Progenitor cell of endocrine pancreas (in vitro differentiated cells): ENCODE results near the gene WDR72. TPM values are rescaled to one million over a fixed set of nuclear protein-coding genes. Genes with fewer than 3 reads are reported as not detected.

ENCODE experiments used
- DNase-seq: peaks from one replicate; pipeline ENCODE4 v3.0.0; 2021; ENCODE audit warnings: low spot score; ENCODE audit not compliant: unreplicated experiment
- H3K27ac Mint-ChIP-seq: 2 replicates; pipeline ENCODE4 v1.8.0; 2021; ENCODE audit warnings: mild to moderate bottlenecking, moderate library complexity, mixed read lengths
- H3K27me3 Mint-ChIP-seq: 2 replicates; pipeline ENCODE4 v1.8.0; 2021; ENCODE audit warnings: mixed read lengths
- H3K36me3 Mint-ChIP-seq: 2 replicates; pipeline ENCODE4 v1.8.0; 2022; ENCODE audit warnings: mixed read lengths; ENCODE audit not compliant: insufficient read depth
- H3K4me1 Mint-ChIP-seq: 2 replicates; pipeline ENCODE4 v1.8.0; 2021; ENCODE audit warnings: low read depth, mixed read lengths
- H3K4me3 Mint-ChIP-seq: 2 replicates; pipeline ENCODE4 v1.8.0; 2021; ENCODE audit warnings: low read depth, mild to moderate bottlenecking, moderate library complexity, mixed read lengths
- H3K9me3 Mint-ChIP-seq: 2 replicates; pipeline ENCODE4 v1.8.0; 2021; ENCODE audit warnings: low read depth, mixed read lengths
- total RNA-seq: library from RNA; stranded (reverse); gene quantifications from 2 replicates; pipeline ENCODE4 v1.2.1, GENCODE V29; 2021
- TF ChIP-seq, protein P1 (sequence below): fragments of 200-600 bp; sonication (generic); IDR thresholded peaks from one replicate; pipeline ENCODE4 v1.5.0; 2021; ENCODE audit warnings: antibody characterized with exemption, mild to moderate bottlenecking; ENCODE audit not compliant: unreplicated experiment

Gene WDR72
- total RNA-seq, 1 donor from 2014 or later = 26.6 TPM

DNA sequence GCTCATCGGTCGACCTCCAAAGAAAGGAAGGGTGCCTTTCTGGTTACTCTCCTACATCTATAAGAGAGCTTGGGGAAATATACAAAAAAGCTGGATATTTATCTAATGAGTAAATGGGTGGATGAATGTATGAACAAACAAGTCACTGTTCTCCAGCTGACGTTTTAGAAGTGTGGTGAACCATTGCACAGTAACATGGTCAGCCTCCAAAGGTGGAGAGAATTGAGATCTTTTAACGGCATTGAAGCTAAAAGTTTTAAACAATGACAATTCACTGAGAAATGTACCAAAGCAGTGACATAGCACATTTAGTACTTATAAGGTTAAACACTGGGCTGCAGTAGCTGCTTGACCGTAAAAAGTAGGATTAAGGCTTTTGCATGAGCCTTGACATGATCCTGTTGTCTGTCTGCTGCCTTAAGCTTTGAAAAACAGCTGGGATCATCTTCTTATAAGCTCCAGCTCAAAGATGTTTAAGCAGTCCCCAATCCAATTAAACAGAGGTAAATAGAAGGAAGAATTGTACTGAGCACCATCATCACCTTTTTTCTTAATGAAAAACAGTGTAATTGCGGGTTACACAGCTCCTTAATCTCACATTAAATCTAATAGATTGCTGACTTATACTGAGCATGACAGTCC lies 222.9 kb downstream of the WDR72 start:
- Mint-ChIP-seq H3K9me3 (peaks cover 28% of the 10 kb centered on the region), H3K4me3 (no peak overlapping the region), H3K36me3 (peaks cover 33% of the 10 kb centered on the region), H3K27me3 (no peaks in the 10 kb centered on the region), H3K4me1 (peaks cover 8% of the 10 kb centered on the region), H3K27ac (no peak overlapping the region)
- no peak for DNase-seq
- TF ChIP-seq, protein P1, sequence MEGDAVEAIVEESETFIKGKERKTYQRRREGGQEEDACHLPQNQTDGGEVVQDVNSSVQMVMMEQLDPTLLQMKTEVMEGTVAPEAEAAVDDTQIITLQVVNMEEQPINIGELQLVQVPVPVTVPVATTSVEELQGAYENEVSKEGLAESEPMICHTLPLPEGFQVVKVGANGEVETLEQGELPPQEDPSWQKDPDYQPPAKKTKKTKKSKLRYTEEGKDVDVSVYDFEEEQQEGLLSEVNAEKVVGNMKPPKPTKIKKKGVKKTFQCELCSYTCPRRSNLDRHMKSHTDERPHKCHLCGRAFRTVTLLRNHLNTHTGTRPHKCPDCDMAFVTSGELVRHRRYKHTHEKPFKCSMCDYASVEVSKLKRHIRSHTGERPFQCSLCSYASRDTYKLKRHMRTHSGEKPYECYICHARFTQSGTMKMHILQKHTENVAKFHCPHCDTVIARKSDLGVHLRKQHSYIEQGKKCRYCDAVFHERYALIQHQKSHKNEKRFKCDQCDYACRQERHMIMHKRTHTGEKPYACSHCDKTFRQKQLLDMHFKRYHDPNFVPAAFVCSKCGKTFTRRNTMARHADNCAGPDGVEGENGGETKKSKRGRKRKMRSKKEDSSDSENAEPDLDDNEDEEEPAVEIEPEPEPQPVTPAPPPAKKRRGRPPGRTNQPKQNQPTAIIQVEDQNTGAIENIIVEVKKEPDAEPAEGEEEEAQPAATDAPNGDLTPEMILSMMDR = no peak

DNA sequence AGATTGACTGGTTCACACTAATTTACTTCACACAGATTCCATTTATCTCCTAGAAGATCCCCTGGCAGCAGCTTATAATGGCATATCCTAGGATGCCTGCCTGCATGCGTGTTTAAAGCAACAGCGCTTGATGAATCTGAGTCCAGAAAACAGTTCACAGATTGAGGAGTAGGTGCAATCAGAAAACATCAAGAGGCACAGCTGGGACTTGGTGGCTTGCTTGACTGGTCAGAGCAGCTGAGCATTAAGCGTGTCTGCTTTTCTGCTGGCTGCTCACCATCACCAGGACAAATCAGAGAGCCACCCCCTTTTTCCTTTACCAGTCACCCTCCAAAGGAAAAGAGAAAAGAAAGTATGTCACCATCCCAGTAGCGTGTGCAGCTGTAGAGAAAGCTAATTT lies 223.6 kb downstream of the WDR72 start:
- Mint-ChIP-seq H3K27ac (no peak overlapping the region), H3K36me3 (peaks cover 33% of the 10 kb centered on the region), H3K27me3 (no peaks in the 10 kb centered on the region), H3K4me3 (no peak overlapping the region), H3K9me3 (peaks cover 28% of the 10 kb centered on the region), H3K4me1 (peaks cover 10% of the 10 kb centered on the region)
- TF ChIP-seq, protein P1 = no peak
- DNase-seq = no peak

DNA sequence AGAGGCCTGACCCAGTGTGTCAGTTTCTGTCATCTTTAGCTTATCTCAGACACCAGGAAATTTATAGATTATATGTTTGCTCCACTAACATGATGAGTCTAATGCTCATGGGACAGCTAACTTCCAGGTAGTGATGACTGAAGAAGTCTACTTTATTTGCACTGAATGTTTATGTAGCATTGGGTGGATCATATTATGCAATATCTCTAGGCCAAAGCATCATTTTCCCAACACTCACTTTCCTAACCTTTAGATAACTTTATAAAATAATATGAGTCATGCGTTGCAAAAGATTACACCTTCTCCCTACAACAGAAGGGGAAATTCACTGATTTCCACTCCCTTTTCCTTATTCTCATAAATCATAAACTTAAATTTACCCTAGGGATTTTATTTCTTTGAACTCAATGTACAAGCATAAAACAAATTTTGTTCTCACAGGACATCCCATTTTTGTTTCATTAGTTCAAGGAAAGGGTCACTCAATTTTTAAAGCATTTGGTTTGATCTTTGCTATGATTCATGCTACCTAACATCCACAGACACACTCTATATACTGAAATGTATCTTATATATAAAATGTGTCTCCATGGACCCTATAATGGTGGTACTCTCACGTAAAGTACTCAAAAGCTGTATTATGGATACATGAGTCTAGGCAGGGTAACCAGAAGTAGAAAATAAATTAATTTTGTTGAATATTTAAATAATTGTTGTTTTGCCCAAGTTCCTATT lies 225.2 kb downstream of the WDR72 start:
- peaks cover 21% of the 10 kb centered on the region for H3K9me3 Mint-ChIP-seq
- H3K27ac Mint-ChIP-seq = no peak overlapping the region
- peaks cover 19% of the 10 kb centered on the region for H3K4me1 Mint-ChIP-seq
- H3K36me3 Mint-ChIP-seq = peaks cover 21% of the 10 kb centered on the region
- H3K27me3 Mint-ChIP-seq = no peaks in the 10 kb centered on the region
- TF ChIP-seq, protein P1 = no peak
- H3K4me3 Mint-ChIP-seq = no peak overlapping the region
- no peak for DNase-seq

DNA sequence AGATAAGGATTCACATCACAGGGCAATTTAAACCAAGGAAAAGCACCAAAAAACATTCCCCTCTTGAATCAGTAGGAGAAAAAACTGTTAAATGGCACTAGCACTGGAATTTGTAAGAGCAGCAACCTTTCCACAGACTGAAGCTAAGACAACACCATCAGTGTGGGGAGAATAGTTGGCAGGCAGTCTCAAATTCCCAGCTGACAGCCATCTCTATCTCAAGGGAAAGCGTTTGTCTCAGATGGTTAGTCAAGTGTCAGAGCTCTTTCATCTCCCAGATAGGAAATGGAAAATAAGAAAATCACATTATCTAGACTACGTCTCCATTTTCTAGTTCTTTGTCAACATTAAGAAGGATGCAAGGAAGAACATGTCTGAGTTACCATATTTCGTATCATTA lies 228.7 kb downstream of the WDR72 start:
- no peaks in the 10 kb centered on the region for H3K27me3 Mint-ChIP-seq
- no peak overlapping the region for H3K27ac Mint-ChIP-seq
- DNase-seq = no peak
- H3K9me3 Mint-ChIP-seq = peaks cover 23% of the 10 kb centered on the region
- peaks cover 22% of the 10 kb centered on the region for H3K36me3 Mint-ChIP-seq
- H3K4me1 Mint-ChIP-seq = peaks cover 31% of the 10 kb centered on the region
- no peak overlapping the region for H3K4me3 Mint-ChIP-seq
- TF ChIP-seq, protein P1 = no peak

DNA sequence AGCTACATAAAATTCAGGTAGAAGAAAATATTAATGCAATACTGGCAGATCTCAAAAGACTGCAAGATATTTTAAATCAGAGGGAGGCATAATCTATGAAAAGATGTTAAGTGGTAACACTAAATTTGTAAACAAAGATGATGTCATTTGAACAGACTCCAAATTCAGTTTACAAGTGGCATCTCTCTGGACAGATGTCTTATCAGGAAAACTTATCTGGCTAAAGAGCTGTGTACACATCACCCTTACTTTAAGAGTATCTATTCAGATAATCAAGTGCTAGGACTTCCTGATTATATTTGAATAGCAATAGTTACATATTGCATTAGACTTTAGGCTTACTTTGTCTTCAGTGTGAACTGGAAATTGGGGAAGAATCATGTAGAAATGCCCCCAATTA lies 231.5 kb downstream of the WDR72 start:
- H3K36me3 Mint-ChIP-seq = peaks cover 13% of the 10 kb centered on the region

More for the DNA sequence above, 231.5 kb downstream of the WDR72 start:
- DNase-seq = no peak
- no peaks in the 10 kb centered on the region for H3K27me3 Mint-ChIP-seq
- H3K4me1 Mint-ChIP-seq = peaks cover 32% of the 10 kb centered on the region
- H3K4me3 Mint-ChIP-seq = no peak overlapping the region
- peaks cover 17% of the 10 kb centered on the region for H3K9me3 Mint-ChIP-seq
- TF ChIP-seq, protein P1 = no peak
- no peak overlapping the region for H3K27ac Mint-ChIP-seq
